H9 (cell line): Measurements from ENCODE around the gene SAMD8. TPM values are rescaled to one million over a fixed set of nuclear protein-coding genes. Genes with fewer than 3 reads are reported as not detected.
A peak's percentile ranks its signal among the peaks of the same experiment; 100 is the strongest.

Experiments used
- DNase-seq: peaks from one replicate; pipeline ENCODE4 v3.0.0-alpha.2; 2017
- H2AFZ ChIP-seq: one replicate; pipeline ENCODE4 v1.6.1; 2013; ENCODE audit warnings: mild to moderate bottlenecking, low read length, control low read depth, moderate library complexity
- H2AK5ac ChIP-seq: 2 replicates; pipeline ENCODE4 v1.6.1; 2013; ENCODE audit warnings: low read length, control low read depth, mixed read lengths; ENCODE audit not compliant: insufficient read length
- H2BK120ac ChIP-seq: one replicate; pipeline ENCODE4 v1.6.1; 2013; ENCODE audit warnings: low read depth, mild to moderate bottlenecking, low read length, control low read depth, inconsistent platforms; ENCODE audit not compliant: poor library complexity, severe bottlenecking
- H2BK12ac ChIP-seq: 2 replicates; pipeline ENCODE4 v1.6.1; 2013; ENCODE audit warnings: low read length, control low read depth, mixed read lengths, low read depth; ENCODE audit not compliant: insufficient read length
- H2BK15ac ChIP-seq: 2 replicates; pipeline ENCODE4 v1.6.1; 2013; ENCODE audit warnings: low read depth, low read length, control low read depth
- H2BK20ac ChIP-seq: one replicate; pipeline ENCODE4 v1.6.1; 2013; ENCODE audit warnings: low read depth, mild to moderate bottlenecking, low read length, control low read depth, inconsistent platforms; ENCODE audit not compliant: poor library complexity, severe bottlenecking
- H2BK5ac ChIP-seq: 2 replicates; pipeline ENCODE4 v1.6.1; 2013; ENCODE audit warnings: low read length, control low read depth, mixed read lengths; ENCODE audit not compliant: insufficient read length
- H3K14ac ChIP-seq: 2 replicates; pipeline ENCODE4 v1.6.1; 2013; ENCODE audit warnings: low read length, control low read depth; ENCODE audit not compliant: insufficient read depth
- H3K18ac ChIP-seq: 2 replicates; pipeline ENCODE4 v1.6.1; 2013; ENCODE audit warnings: low read depth, mild to moderate bottlenecking, mixed read lengths, low read length, control low read depth; ENCODE audit not compliant: insufficient read length
- H3K23ac ChIP-seq: 2 replicates; pipeline ENCODE4 v1.6.1; 2013; ENCODE audit warnings: low read length, control low read depth, mixed read lengths, low read depth; ENCODE audit not compliant: insufficient read length
- H3K23me2 ChIP-seq: 2 replicates; pipeline ENCODE4 v1.6.1; 2013; ENCODE audit warnings: low read depth, mild to moderate bottlenecking, mixed read lengths, low read length, control low read depth; ENCODE audit not compliant: insufficient read length, poor library complexity, severe bottlenecking
- H3K27ac ChIP-seq: 2 replicates; pipeline ENCODE4 v1.5.1; 2013; ENCODE audit warnings: low read length, control low read depth, mixed read lengths, low read depth; ENCODE audit not compliant: insufficient read length
- H3K27me3 ChIP-seq: 2 replicates; pipeline ENCODE4 v1.6.1; 2013; ENCODE audit warnings: low read length, control low read depth, inconsistent platforms; ENCODE audit not compliant: insufficient read depth
- H3K4ac ChIP-seq: 2 replicates; pipeline ENCODE4 v1.6.1; 2013; ENCODE audit warnings: low read depth, mild to moderate bottlenecking, control low read depth, inconsistent platforms, low read length, moderate library complexity
- H3K4me1 ChIP-seq: 2 replicates; pipeline ENCODE4 v1.6.1; 2013; ENCODE audit warnings: low read length, control low read depth, inconsistent platforms; ENCODE audit not compliant: insufficient read depth
- H3K4me2 ChIP-seq: 2 replicates; pipeline ENCODE4 v1.6.1; 2013; ENCODE audit warnings: low read length, control low read depth, mixed read lengths; ENCODE audit not compliant: insufficient read length, insufficient read depth
- H3K56ac ChIP-seq: 2 replicates; pipeline ENCODE4 v1.6.1; 2013; ENCODE audit warnings: low read depth, mild to moderate bottlenecking, mixed read lengths, low read length, control low read depth; ENCODE audit not compliant: insufficient read length
- H3K79me1 ChIP-seq: 2 replicates; pipeline ENCODE4 v1.6.1; 2013; ENCODE audit warnings: low read depth, mild to moderate bottlenecking, moderate library complexity, low read length, control low read depth, inconsistent platforms; ENCODE audit not compliant: insufficient read depth, poor library complexity, severe bottlenecking
- H3K79me2 ChIP-seq: 2 replicates; pipeline ENCODE4 v1.6.1; 2013; ENCODE audit warnings: low read length, control low read depth, inconsistent platforms; ENCODE audit not compliant: insufficient read depth
- H3K9ac ChIP-seq: 2 replicates; pipeline ENCODE4 v1.6.1; 2013; ENCODE audit warnings: low read length, control low read depth, mixed read lengths; ENCODE audit not compliant: insufficient read length; ENCODE audit errors: extremely low read depth
- H3K9me3 ChIP-seq: one replicate; pipeline ENCODE4 v1.6.1; 2013; ENCODE audit warnings: low read depth, low read length, inconsistent platforms; ENCODE audit not compliant: control insufficient read depth
- H3T11ph ChIP-seq: one replicate; pipeline ENCODE4 v1.6.1; 2013; ENCODE audit warnings: mild to moderate bottlenecking, low read length, control low read depth, inconsistent platforms
- H4K20me1 ChIP-seq: one replicate; pipeline ENCODE4 v1.6.1; 2013; ENCODE audit not compliant: control insufficient read depth, insufficient read length, insufficient read depth
- H4K5ac ChIP-seq: 2 replicates; pipeline ENCODE4 v1.6.1; 2013; ENCODE audit warnings: low read depth, mild to moderate bottlenecking, mixed read lengths, low read length, control low read depth; ENCODE audit not compliant: insufficient read length
- H4K8ac ChIP-seq: replicated peaks from 2 replicates; pipeline ENCODE4 v1.6.1; 2013; ENCODE audit warnings: low read length, control low read depth, mixed read lengths, low read depth; ENCODE audit not compliant: insufficient read length
- H4K91ac ChIP-seq: 2 replicates; pipeline ENCODE4 v1.6.1; 2013; ENCODE audit warnings: low read depth, mild to moderate bottlenecking, moderate library complexity, mixed read lengths, low read length, control low read depth; ENCODE audit not compliant: insufficient read length
- H3K27ac Mint-ChIP-seq, 3 experiments: 2 replicates in 2 of 3; 3 replicates in 1 of 3; pipeline ENCODE4 v1.8.0; 2020 to 2021; ENCODE audit warnings: mixed read lengths in 3 of 3, mild to moderate bottlenecking in 1 of 3, moderate library complexity in 1 of 3
- H3K27me3 Mint-ChIP-seq: 2 replicates; pipeline ENCODE4 v1.8.0; 2021; ENCODE audit warnings: low read depth, mild to moderate bottlenecking, moderate library complexity, mixed read lengths
- H3K36me3 Mint-ChIP-seq, 3 experiments: 2 replicates in 2 of 3; 3 replicates in 1 of 3; pipeline ENCODE4 v1.8.0; 2020 to 2021; ENCODE audit warnings: low read depth in 3 of 3, mixed read lengths in 3 of 3; ENCODE audit not compliant: insufficient read depth in 1 of 3
- H3K4me1 Mint-ChIP-seq, 2 experiments: 2 replicates each; pipeline ENCODE4 v1.8.0; 2020; ENCODE audit warnings: mixed read lengths in 2 of 2
- H3K4me3 Mint-ChIP-seq, 2 experiments: 2 replicates in 1 of 2; 3 replicates in 1 of 2; pipeline ENCODE4 v1.8.0; 2020 to 2021; ENCODE audit warnings: mild to moderate bottlenecking in 2 of 2, mixed read lengths in 2 of 2, moderate library complexity in 1 of 2
- H3K9me3 Mint-ChIP-seq, 2 experiments: 2 replicates in 1 of 2; 3 replicates in 1 of 2; pipeline ENCODE4 v1.8.0; 2020; ENCODE audit warnings: mild to moderate bottlenecking in 2 of 2, mixed read lengths in 2 of 2, moderate library complexity in 1 of 2
- CTCF ChIP-seq: fragments of 200-600 bp; sonication (generic); conservative IDR thresholded peaks from 3 replicates; pipeline ENCODE4 v1.8.0; 2021; ENCODE audit warnings: antibody characterized with exemption, mild to moderate bottlenecking
- WGBS: extraction: QIAGEN DNeasy Blood & Tissue Kit; methylation state at CpG from one replicate; pipeline ENCODE4 v1.1.7; 2013; ENCODE audit warnings: missing lambda C conversion rate, low lambda C conversion rate, mixed read lengths; ENCODE audit not compliant: insufficient read length; ENCODE audit errors: extremely low coverage; 5-methylcytosine and 5-hydroxymethylcytosine counted together
- total RNA-seq: library from RNA; stranded (reverse); gene quantifications from 2 replicates; pipeline ENCODE4 v1.2.1, GENCODE V29; 2021

Gene SAMD8
- total RNA-seq, 1 experiment from 2014 or later, result 18.8 TPM

GRCh38 chr10:75136346-75136745 lies 24.9 kb downstream of the SAMD8 start:
- no peak overlapping the region for H4K8ac ChIP-seq
- H3T11ph ChIP-seq, result no peak overlapping the region
- H2BK120ac ChIP-seq, result no peak overlapping the region
- no peak overlapping the region for H3K18ac ChIP-seq
- H3K27ac ChIP-seq, result no peak overlapping the region
- H2BK5ac ChIP-seq, result no peak overlapping the region
- no peak for DNase-seq
- H3K9me3 Mint-ChIP-seq, result no peaks in the 10 kb centered on the region; a peak in 1 of 5 replicates
- peaks cover 18 to 22% of the 10 kb centered on the region in 2 experiments for H3K4me1 Mint-ChIP-seq
- no peaks in the 10 kb centered on the region for H3K4me1 ChIP-seq
- H3K56ac ChIP-seq, result no peak overlapping the region
- no peaks in the 10 kb centered on the region for H4K20me1 ChIP-seq
- no peaks in the 10 kb centered on the region for H3K27me3 Mint-ChIP-seq
- no peak overlapping the region for H3K4ac ChIP-seq
- H3K27me3 ChIP-seq, result no peaks in the 10 kb centered on the region
- no peaks in the 10 kb centered on the region for H3K23me2 ChIP-seq
- no peak overlapping the region for H2AFZ ChIP-seq
- no peak overlapping the region for H2BK20ac ChIP-seq
- H3K23ac ChIP-seq, result no peak overlapping the region
- peaks cover 0 to 10% (median 5%) of the 10 kb centered on the region in 3 experiments; a peak in 4 of 7 replicates for H3K36me3 Mint-ChIP-seq
- no peak overlapping the region for H3K4me2 ChIP-seq
- H3K79me2 ChIP-seq, result peaks cover 3% of the 10 kb centered on the region; the same call in 1 of the 2 replicates
- no peak overlapping the region for H2BK15ac ChIP-seq
- peak overlapping the region in 1 of 3 experiments; percentile 71; a peak in 2 of 7 replicates for H3K27ac Mint-ChIP-seq
- H4K91ac ChIP-seq, result no peak overlapping the region
- TF ChIP-seq CTCF, result no peak
- H4K5ac ChIP-seq, result no peak overlapping the region
- H2AK5ac ChIP-seq, result no peak overlapping the region
- no peaks in the 10 kb centered on the region for H3K79me1 ChIP-seq
- no peak overlapping the region for H2BK12ac ChIP-seq
- H3K14ac ChIP-seq, result no peak overlapping the region
- no peak overlapping the region for H3K9ac ChIP-seq
- H3K4me3 Mint-ChIP-seq, result no peak overlapping the region
- WGBS, result no CpG with 5 or more reads among the region's 1 CpG
- H3K9me3 ChIP-seq, result no peaks in the 10 kb centered on the region
